Breast epithelium (tissue), 4 donors: ENCODE measurements around the gene PSMD7. TPM values are rescaled to one million over a fixed set of nuclear protein-coding genes. Genes with fewer than 3 reads are reported as not detected.

Source experiments
- DNase-seq, 2 donors: peaks; one replicate each; pipeline ENCODE4 v3.0.0-alpha.2; 2019; ENCODE audit warnings: low spot score in 2 of 2
- H3K27ac ChIP-seq, 2 donors: fragments of 200-600 bp; sonication (generic) in 1 of 2; one replicate each; pipeline ENCODE4 v1.5.1; 2016 to 2019; ENCODE audit warnings: mild to moderate bottlenecking in 1 of 2
- H3K27me3 ChIP-seq, 2 donors: fragments of 200-600 bp; sonication (generic) in 1 of 2; one replicate each; pipeline versions ENCODE4 v1.5.1 to v1.6.0; 2017 to 2019; ENCODE audit warnings: control low read depth in 1 of 2, mild to moderate bottlenecking in 1 of 2
- H3K36me3 ChIP-seq: fragments of 200-600 bp; one replicate; pipeline ENCODE4 v1.5.1; 2019
- H3K4me1 ChIP-seq, 2 donors: fragments of 200-600 bp; sonication (generic); one replicate each; pipeline ENCODE4 v1.5.1; 2016 to 2019; ENCODE audit warnings: control low read depth in 1 of 2
- H3K4me3 ChIP-seq, 3 donors: fragments of 200-600 bp; sonication (generic); 1 replicate in 2 of 3; 2 replicates in 1 of 3; pipeline ENCODE4 v1.5.1; 2016 to 2019; ENCODE audit warnings: mild to moderate bottlenecking in 3 of 3, moderate library complexity in 2 of 3
- H3K9me3 ChIP-seq, 2 donors: fragments of 200-600 bp; sonication (generic) in 1 of 2; one replicate each; pipeline ENCODE4 v1.5.1; 2016 to 2019; ENCODE audit warnings: control low read depth in 1 of 2
- CTCF ChIP-seq, 3 donors: fragments of 450-650 bp; IDR thresholded peaks; one replicate each; pipeline ENCODE4 v1.5.1; 2016 to 2017; ENCODE audit warnings: antibody characterized with exemption in 3 of 3, mild to moderate bottlenecking in 3 of 3, moderate library complexity in 3 of 3
- POLR2A ChIP-seq: fragments of 450-650 bp; IDR thresholded peaks from one replicate; pipeline ENCODE4 v1.6.1; 2016; ENCODE audit warnings: antibody characterized with exemption, mild to moderate bottlenecking, moderate library complexity
- POLR2AphosphoS5 ChIP-seq, 3 donors: sonication (generic); formaldehyde crosslinking; IDR thresholded peaks; one replicate each; pipeline ENCODE4 v1.6.1; 2017; ENCODE audit warnings: antibody characterized with exemption in 3 of 3
- intact Hi-C: fragments of 100-400 bp; cut with DNase I; formaldehyde crosslinking; loops from one replicate; pipeline ENCODE4 v1.15.1; 2023; ENCODE audit warnings: low total_unique reads
- total RNA-seq, 3 donors: library from RNA; depleted of rRNA; stranded (reverse); fragments of >200 nt; gene quantifications; one replicate each; pipeline ENCODE4 v1.1.0, GENCODE V29; 2016

PSMD7 gene
- total RNA-seq, 3 donors from 2014 or later = 51.5 to 99.9 (median 76.0) TPM

DNA sequence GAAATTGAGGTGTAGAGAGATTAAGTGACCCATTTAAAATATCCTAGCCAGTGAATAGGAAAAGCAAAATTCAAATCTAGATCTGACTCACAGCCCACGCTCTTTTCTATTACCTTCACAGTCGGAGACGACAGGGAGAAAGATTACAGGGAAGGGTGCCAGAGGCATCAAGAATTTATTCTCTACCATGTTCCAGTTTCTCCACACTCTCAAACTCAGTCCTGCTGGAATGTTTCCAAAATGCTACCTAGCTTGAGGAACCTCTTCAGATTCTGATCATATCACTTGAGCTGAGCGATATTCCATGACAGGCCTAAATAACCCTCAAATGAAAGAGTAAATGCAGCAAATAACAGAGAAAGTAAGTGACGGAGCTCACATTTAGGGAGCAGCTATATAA lies 5.4 kb upstream of the PSMD7 start:
- H3K27ac ChIP-seq = no peak overlapping the region
- H3K4me3 ChIP-seq = no peak overlapping the region
- H3K27me3 ChIP-seq = no peaks in the 10 kb centered on the region
- intact Hi-C loops = no loop called here
- H3K9me3 ChIP-seq = peaks cover 4 to 12% of the 10 kb centered on the region in 2 donors
- no peak for DNase-seq
- TF ChIP-seq POLR2AphosphoS5 (IDR thresholded peaks at IDR 0.05) = no peak
- no peak for TF ChIP-seq POLR2A
- TF ChIP-seq CTCF (IDR thresholded peaks at IDR 0.05) = no peak
- no peaks in the 10 kb centered on the region for H3K36me3 ChIP-seq
- no peaks in the 10 kb centered on the region for H3K4me1 ChIP-seq

- no peak for TF ChIP-seq CTCF (IDR thresholded peaks at IDR 0.05)
- TF ChIP-seq POLR2A = no peak
- no peak for TF ChIP-seq POLR2AphosphoS5 (IDR thresholded peaks at IDR 0.05)
- Histone ChIP-seq H3K4me3 (no peak overlapping the region), H3K36me3 (no peaks in the 10 kb centered on the region), H3K27me3 (no peaks in the 10 kb centered on the region), H3K9me3 (peaks cover 4 to 12% of the 10 kb centered on the region in 2 donors), H3K27ac (no peak overlapping the region), H3K4me1 (no peaks in the 10 kb centered on the region)
- intact Hi-C loops = no loop called here
- DNase-seq = no peak
These were observed 4.9 kb upstream of the PSMD7 start for GRCh38 chr16:74291577-74292208.

GRCh38 chr16:74296104-74296431 lies 546 bp upstream of the PSMD7 start:
- H3K9me3 ChIP-seq = peaks cover 4 to 10% of the 10 kb centered on the region in 2 donors
- TF ChIP-seq POLR2AphosphoS5 (IDR thresholded peaks at IDR 0.05) = no peak
- H3K36me3 ChIP-seq = no peaks in the 10 kb centered on the region
- no peak for DNase-seq
- intact Hi-C loops = no loop called here
- peak overlapping the region; percentile 81 to 97 (median 92) for H3K4me3 ChIP-seq
- peak overlapping the region; percentile 97 to 98 for H3K27ac ChIP-seq
- H3K27me3 ChIP-seq = no peaks in the 10 kb centered on the region
- peaks cover 4 to 10% of the 10 kb centered on the region in 2 donors for H3K4me1 ChIP-seq

DNA sequence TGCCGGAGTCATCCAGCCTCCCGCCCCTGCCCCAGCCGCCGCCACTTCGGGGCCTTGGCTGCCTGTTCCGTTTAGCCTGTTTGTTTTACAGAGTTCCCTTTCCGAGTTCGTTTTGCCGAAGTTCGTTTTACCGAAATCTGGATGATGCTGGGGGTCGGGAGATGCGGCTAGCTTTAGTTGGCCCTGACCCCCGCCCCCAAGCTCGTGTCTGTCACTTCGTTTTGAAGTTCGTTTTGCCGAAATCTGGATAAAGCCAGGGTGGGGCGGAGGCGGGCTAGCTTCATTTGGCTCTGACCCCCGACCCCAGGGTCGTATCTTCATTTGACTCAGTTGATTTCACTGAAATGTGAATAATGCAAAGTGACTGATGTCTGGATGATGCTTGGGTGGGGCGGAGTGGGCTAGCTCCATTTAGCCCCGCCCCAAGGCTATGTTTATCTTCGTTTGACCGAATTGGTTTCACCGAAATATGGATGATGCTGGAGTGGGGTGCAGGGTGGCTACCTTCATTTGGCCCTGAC lies 591 bp downstream of the PSMD7 start:
- Histone ChIP-seq H3K9me3 (no peaks in the 10 kb centered on the region), H3K4me1 (peaks cover 4 to 10% of the 10 kb centered on the region in 2 donors), H3K4me3 (peak overlapping the region; percentile 81 to 97 (median 92)), H3K36me3 (no peaks in the 10 kb centered on the region), H3K27ac (peak overlapping the region; percentile 97 to 98), H3K27me3 (no peaks in the 10 kb centered on the region)
- no peak for TF ChIP-seq POLR2AphosphoS5 (IDR thresholded peaks at IDR 0.05)
- no peak for TF ChIP-seq POLR2A
- TF ChIP-seq CTCF (IDR thresholded peaks at IDR 0.05) = no peak
- DNase-seq = no peak
- intact Hi-C loops = no loop called here

DNA sequence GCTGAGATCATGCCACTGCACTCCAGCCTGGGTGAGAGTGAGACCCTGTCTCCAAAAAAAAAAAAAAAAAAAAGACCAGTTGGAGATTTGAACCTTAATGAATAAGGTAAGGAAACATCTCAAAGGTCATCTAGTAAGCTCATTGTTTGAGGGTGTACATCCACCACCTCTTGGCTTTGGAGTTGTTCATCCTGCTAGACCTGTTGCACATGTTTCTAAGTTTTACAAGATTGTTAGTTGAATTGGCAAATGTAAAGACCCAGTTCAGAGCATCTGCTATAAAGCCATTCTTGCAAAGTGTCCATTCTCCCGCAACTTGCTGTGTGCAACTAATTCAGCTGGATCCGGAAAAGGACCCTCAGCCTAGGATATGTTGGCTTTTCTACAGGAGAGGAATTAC lies 1.5 kb downstream of the PSMD7 start:
- H3K27ac ChIP-seq = no peak overlapping the region
- peaks cover 4 to 10% of the 10 kb centered on the region in 2 donors for H3K4me1 ChIP-seq
- H3K9me3 ChIP-seq = no peaks in the 10 kb centered on the region
- intact Hi-C loops = no loop called here
- H3K36me3 ChIP-seq = peaks cover 5% of the 10 kb centered on the region
- H3K27me3 ChIP-seq = no peaks in the 10 kb centered on the region
- peak overlapping the region; percentile 81 to 97 (median 92) for H3K4me3 ChIP-seq
- no peak for TF ChIP-seq POLR2AphosphoS5 (IDR thresholded peaks at IDR 0.05)
- no peak for TF ChIP-seq POLR2A
- TF ChIP-seq CTCF (IDR thresholded peaks at IDR 0.05) = no peak
- DNase-seq = no peak
